Retinal pigment epithelial cell (primary cell): ENCODE measurements around the gene CMTM8.

ENCODE experiments used
- DNase-seq: peaks from one replicate; pipeline ENCODE4 v3.0.0-alpha.2; 2010; ENCODE audit warnings: low read depth
- H3K4me3 ChIP-seq: 2 replicates; pipeline ENCODE4 v1.5.1; 2011; ENCODE audit warnings: mild to moderate bottlenecking, low read length, control low read depth, moderate library complexity
- TF ChIP-seq, protein P1 (sequence below): conservative IDR thresholded peaks from 2 replicates; pipeline ENCODE4 v1.5.1; 2011; ENCODE audit warnings: low read depth, low read length, control low read depth, inconsistent platforms

Gene CMTM8

DNA sequence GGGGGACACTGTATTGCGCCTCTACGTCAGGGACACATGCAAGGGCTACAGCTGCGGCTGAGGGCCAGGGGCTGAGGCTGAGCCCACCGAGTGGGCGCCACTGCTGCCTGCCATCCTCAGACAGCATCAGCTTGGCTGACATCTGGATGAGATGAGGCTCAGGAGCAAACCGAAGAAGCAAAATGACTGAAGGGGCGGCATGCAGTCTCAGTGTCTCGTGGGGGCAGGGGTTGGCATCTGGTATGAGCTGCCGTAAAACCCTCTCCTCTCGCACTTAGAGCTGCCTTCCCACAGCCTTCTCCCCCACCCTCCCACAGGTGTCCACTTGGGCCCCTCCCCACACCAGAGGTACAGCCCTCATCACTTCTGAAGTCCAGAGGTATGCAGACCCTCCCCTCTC lies 129.0 kb downstream of the CMTM8 start:
- no peak for DNase-seq
- no peak overlapping the region for H3K4me3 ChIP-seq
- TF ChIP-seq, protein P1, sequence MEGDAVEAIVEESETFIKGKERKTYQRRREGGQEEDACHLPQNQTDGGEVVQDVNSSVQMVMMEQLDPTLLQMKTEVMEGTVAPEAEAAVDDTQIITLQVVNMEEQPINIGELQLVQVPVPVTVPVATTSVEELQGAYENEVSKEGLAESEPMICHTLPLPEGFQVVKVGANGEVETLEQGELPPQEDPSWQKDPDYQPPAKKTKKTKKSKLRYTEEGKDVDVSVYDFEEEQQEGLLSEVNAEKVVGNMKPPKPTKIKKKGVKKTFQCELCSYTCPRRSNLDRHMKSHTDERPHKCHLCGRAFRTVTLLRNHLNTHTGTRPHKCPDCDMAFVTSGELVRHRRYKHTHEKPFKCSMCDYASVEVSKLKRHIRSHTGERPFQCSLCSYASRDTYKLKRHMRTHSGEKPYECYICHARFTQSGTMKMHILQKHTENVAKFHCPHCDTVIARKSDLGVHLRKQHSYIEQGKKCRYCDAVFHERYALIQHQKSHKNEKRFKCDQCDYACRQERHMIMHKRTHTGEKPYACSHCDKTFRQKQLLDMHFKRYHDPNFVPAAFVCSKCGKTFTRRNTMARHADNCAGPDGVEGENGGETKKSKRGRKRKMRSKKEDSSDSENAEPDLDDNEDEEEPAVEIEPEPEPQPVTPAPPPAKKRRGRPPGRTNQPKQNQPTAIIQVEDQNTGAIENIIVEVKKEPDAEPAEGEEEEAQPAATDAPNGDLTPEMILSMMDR, result no peak

DNA sequence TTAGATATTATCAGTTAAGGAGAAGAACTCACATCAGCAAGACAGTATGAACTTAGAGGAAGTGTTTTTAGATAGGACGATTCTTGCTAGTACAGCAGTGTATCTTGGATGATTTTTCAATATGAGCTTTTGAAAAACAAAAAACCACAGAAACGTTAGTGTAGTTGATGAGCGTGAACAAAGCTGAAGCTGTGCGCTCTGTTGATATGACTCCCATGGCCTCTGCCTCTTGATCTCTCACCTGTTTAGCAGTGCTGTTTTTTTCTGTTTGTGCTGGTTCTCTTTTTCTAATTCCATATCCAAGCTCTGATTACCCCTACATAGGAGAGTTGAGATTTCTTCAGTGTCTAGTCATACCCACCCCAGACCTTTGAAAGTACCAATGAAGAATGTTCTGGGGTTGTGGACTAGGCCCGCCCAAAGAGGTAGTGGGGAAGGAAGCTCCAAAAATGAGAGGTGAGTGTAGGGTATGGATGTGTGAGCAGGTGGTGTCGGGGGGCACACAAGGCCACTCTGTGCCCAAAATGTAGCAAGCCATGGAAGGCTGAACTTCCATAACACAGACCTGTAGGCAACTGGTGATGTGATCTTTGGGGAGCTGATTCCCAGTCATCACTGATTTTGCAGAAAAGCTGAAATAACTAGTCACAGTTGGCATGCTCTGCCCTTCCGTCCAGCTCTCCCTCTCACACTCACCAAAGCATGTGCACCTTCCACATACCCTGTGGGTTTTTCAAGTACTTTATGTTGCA lies 133.2 kb downstream of the CMTM8 start:
- no peak overlapping the region for H3K4me3 ChIP-seq
- no peak for DNase-seq

DNA sequence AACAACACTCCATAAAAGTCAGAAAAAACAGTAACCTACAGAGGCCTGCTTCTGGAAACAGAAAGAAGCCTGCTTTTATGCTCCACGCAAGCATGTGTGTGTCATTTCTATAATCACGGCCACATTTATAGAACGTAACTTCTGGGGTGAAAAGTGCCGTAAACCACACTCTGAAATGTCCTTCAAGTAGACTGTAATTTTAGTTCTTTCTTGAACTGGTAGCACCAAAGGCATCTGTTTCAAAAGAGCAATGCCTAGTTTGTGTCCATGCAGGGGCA lies 133.7 kb downstream of the CMTM8 start:
- TF ChIP-seq, protein P1, result no peak
- no peak for DNase-seq
- no peak overlapping the region for H3K4me3 ChIP-seq

More for the DNA sequence above, 133.2 kb downstream of the CMTM8 start:
- TF ChIP-seq, protein P1, result no peak

DNA sequence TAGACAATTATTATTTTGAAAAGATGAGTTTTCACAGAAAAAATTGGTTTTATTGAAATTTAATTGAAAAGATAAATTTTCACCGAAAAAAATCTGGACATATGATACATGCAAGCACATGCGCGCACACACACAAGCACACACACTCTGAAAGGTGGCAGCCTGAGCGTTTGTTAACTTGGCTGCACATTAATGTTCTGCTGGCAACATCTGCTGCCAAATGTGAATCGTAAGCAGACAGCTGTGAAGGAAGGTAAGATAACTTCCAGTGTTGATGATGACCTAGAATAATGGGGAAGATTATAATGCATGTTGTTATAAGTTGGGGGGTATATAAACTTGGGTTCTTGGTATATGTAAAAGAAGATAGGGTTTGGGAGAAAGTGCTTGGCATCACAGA lies 134.8 kb downstream of the CMTM8 start:
- H3K4me3 ChIP-seq, result no peak overlapping the region
- DNase-seq, result no peak
- TF ChIP-seq, protein P1, result no peak

DNA sequence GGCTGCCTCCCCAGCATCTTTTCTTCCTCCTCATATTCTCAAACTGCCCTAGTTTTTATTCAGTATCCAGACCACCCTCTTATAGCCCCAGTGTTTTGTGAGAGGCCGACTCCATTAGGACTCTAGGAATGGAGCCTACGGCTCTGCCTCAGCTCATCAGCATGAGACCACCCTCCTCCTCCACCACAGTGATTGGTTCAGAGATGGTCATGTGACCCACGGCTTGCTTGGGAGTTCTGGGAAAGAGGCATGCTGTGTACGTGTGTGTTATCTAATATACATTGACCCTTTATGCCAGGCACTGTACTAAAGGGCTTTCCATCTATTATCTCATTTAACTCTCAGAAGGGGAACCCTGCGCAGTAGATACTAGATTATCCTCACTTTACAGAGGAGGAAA lies 135.4 kb downstream of the CMTM8 start:
- no peak overlapping the region for H3K4me3 ChIP-seq
- TF ChIP-seq, protein P1, result no peak
- no peak for DNase-seq

DNA sequence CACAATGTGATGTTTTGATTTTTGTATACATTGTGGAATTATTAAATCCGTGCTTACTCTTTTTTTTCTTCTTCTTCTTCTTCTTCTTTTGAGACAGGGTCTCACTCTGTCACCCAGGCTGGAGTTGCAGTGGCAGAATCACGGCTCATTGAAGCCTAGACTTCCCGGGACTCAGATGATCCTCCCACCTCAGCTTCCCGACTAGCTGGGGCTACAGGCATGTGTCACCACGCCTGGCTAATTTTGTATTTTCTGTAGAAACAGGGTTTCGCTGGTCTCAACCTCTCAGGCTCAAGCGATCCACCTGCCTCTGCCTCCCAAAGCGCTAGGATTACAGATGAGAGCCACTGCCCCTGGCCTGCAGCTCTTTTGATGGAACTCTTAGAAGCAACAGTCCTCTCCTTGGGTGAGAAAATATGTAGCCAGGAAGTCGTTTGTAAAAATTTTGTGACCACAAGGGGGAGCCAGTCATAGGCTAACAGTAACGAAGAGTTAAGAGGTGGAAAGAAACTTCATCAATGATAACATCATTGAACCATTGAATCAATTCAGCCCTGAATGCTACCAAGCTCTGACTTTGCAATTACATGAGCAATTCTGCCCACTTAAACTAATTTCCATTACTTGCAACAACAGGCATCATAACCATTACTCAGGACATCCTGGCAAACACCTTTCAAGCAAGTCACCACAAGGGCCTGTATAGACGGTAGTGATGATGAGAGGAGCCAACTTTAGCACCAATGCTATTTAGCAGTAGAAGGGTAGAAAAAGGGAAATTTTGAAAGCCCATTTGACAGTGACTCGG lies 136.5 kb downstream of the CMTM8 start:
- DNase-seq, result peak; percentile 34
- H3K4me3 ChIP-seq, result no peak overlapping the region
- TF ChIP-seq, protein P1, result peak; percentile 69

DNA sequence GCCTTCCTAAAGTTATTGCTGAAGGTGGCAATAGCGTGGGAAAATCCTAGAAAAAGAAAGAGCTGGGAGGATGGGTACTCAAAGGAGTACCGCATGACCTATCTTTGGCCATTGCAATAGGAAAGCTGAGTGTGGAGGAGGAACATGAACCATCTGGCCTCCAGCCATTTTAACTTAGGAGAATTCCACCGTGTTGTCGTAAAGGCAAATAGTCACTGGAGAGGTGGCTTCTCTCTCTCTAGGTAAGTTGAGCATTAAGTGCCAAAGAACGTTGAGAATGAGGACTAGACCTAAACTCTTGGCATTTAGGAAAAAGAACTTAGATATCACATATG lies 137.1 kb downstream of the CMTM8 start:
- TF ChIP-seq, protein P1, result no peak
- no peak for DNase-seq
- H3K4me3 ChIP-seq, result no peak overlapping the region
